Psoas muscle (tissue), 8 donors: ENCODE results near the gene TPD52L1. TPM values are rescaled to one million over a fixed set of nuclear protein-coding genes. Genes with fewer than 3 reads are reported as not detected.

Experiments used
- ATAC-seq, 4 donors: fragments of 200-7000 bp; cut with Tn5 transposase; one replicate each; pipeline ENCODE4 v1.9.1; 2020; ENCODE audit warnings: moderate library complexity in 3 of 4, mild to moderate bottlenecking in 2 of 4
- DNase-seq, 2 donors: peaks; one replicate each; pipeline ENCODE4 v3.0.0-alpha.2; 2020
- H3K27ac ChIP-seq: fragments of 200-600 bp; one replicate; pipeline ENCODE4 v1.8.0; 2022
- H3K27me3 ChIP-seq, 3 donors: fragments of 200-600 bp in 1 of 3; one replicate each; pipeline versions ENCODE4 v1.6.1 to v1.8.0; 2013 to 2022; ENCODE audit warnings: low read length in 2 of 3, mild to moderate bottlenecking in 2 of 3, moderate library complexity in 1 of 3; ENCODE audit not compliant: insufficient read depth in 3 of 3
- H3K36me3 ChIP-seq, 2 donors: fragments of 200-600 bp in 1 of 2; one replicate each; pipeline versions ENCODE4 v1.6.1 to v1.8.0; 2013 to 2022; ENCODE audit warnings: low read depth in 1 of 2, mild to moderate bottlenecking in 1 of 2, moderate library complexity in 1 of 2; ENCODE audit not compliant: insufficient read depth in 1 of 2
- H3K4me1 ChIP-seq: fragments of 200-600 bp; one replicate; pipeline ENCODE4 v1.8.0; 2022
- H3K4me3 ChIP-seq: fragments of 200-600 bp; one replicate; pipeline ENCODE4 v1.8.0; 2022; ENCODE audit warnings: mild to moderate bottlenecking
- H3K9me3 ChIP-seq: fragments of 200-600 bp; one replicate; pipeline ENCODE4 v1.8.0; 2022
- CTCF ChIP-seq: fragments of 200-600 bp; IDR thresholded peaks from one replicate; pipeline ENCODE4 v1.8.0; 2022; ENCODE audit warnings: antibody characterized with exemption
- WGBS, 3 donors: extraction: QIAGEN DNeasy Blood & Tissue Kit; methylation state at CpG; one replicate each; pipeline versions ENCODE4 v1.1.6 to v1.1.7; 2013; 5-methylcytosine and 5-hydroxymethylcytosine counted together
- intact Hi-C, 2 donors: fragments of 100-400 bp; cut with DNase I; formaldehyde crosslinking; loops; one replicate each; pipeline versions ENCODE4 v1.11.0 to v1.14.2; 2022
- polyA plus RNA-seq, 3 donors: library from polyadenylated mRNA; stranded (reverse); fragments of 200-250 nt; gene quantifications; one replicate each; pipeline ENCODE4 v1.2.3, GENCODE V29; 2013
- total RNA-seq, 4 donors: library from RNA; stranded (reverse); fragmentation: NEBNext Ultra II Directional in 2 of 4; extraction: Animal tissue kit (Norgen Biotek cat#: 25700) in 2 of 4; gene quantifications; one replicate each; pipeline versions ENCODE4 v1.2.1 to v1.2.4, GENCODE V29; 2021 to 2023
- donor health status: healthy with polysubstance abuse.
- donor health status: DM: no; HTN: no; CAD: no; lungs with moderate emphysema.
- donor health status: Bipolar disorder and iron deficiency.
- donor health status: healthy.
- donor health status: DM: yes; HTN: yes; CAD: no.
- donor health status: DM: no; HTN: no; CAD: no.
- donor health status: DM: no; HTN: no; CAD: no.
- donor health status: DM: yes; HTN: yes; CAD: no.

Gene TPD52L1
- total and polyA plus RNA-seq, 7 donors, result 51.8 to 150 (median 106) TPM

GRCh38 chr6:125110056-125110455, 43.5 kb upstream of the TPD52L1 start:
- 95 to 97% (median 96%) methylated on average over 1 of the region's 1 CpG for WGBS, 3 donors
- no peak for TF ChIP-seq CTCF
- Histone ChIP-seq H3K27ac (no peak overlapping the region), H3K27me3 (no peaks in the 10 kb centered on the region), H3K9me3 (peaks cover 30% of the 10 kb centered on the region), H3K36me3 (no peaks in the 10 kb centered on the region), H3K4me3 (no peak overlapping the region), H3K4me1 (no peaks in the 10 kb centered on the region)
- intact Hi-C loops, result loop anchor here (5.0 to 10.0 kb wide), 3 partner anchors 145 to 238 kb away; partner anchors contain the start of gene RNF217 (in 2 of the 2)
- ATAC-seq, result no peak
- no peak for DNase-seq

- Histone ChIP-seq H3K36me3 (no peaks in the 10 kb centered on the region), H3K4me1 (no peaks in the 10 kb centered on the region), H3K27ac (no peak overlapping the region), H3K27me3 (no peaks in the 10 kb centered on the region), H3K4me3 (no peak overlapping the region), H3K9me3 (peaks cover 30% of the 10 kb centered on the region)
- 88 to 95% (median 95%) methylated on average over 4 of the region's 4 CpGs for WGBS, 3 donors
- intact Hi-C loops, result loop anchor here (5.0 to 10.0 kb wide), 3 partner anchors 147 to 239 kb away; partner anchors contain the start of gene RNF217 (in 2 of the 2)
- no peak for TF ChIP-seq CTCF
- DNase-seq (no peak), ATAC-seq (no peak)
Measured at GRCh38 chr6:125111219-125111983, 42.2 kb upstream of the TPD52L1 start.

- intact Hi-C loops, result loop anchor here (2.0 to 10.0 kb wide), 4 partner anchors 148 to 244 kb away; partner anchors contain the start of gene RNF217 (in 2 of the 2)
- no peak for TF ChIP-seq CTCF
- no peaks in the 10 kb centered on the region for H3K27me3 ChIP-seq
Measured at GRCh38 chr6:125112934-125113333, 40.6 kb upstream of the TPD52L1 start.

GRCh38 chr6:125114248-125114858, 39.2 kb upstream of the TPD52L1 start:
- intact Hi-C loops, result loop anchor here (5.0 to 10.0 kb wide), 3 partner anchors 150 to 242 kb away; partner anchors contain the start of gene RNF217 (in 2 of the 2)
- Histone ChIP-seq H3K4me1 (no peaks in the 10 kb centered on the region), H3K27ac (no peak overlapping the region), H3K27me3 (no peaks in the 10 kb centered on the region), H3K4me3 (no peak overlapping the region), H3K36me3 (no peaks in the 10 kb centered on the region), H3K9me3 (peaks cover 27% of the 10 kb centered on the region)
- ATAC-seq, result peak in 2 of 4 donors; percentile 61 to 79
- peak in 1 of 2 donors; percentile 19 for DNase-seq
- 0 to 3% (median 2%) methylated on average over 1 of the region's 1 CpG for WGBS, 3 donors
- peak; percentile 92 for TF ChIP-seq CTCF

More at GRCh38 chr6:125112934-125113333, 40.6 kb upstream of the TPD52L1 start:
- Histone ChIP-seq H3K4me1 (no peaks in the 10 kb centered on the region), H3K4me3 (no peak overlapping the region), H3K9me3 (peaks cover 30% of the 10 kb centered on the region), H3K36me3 (no peaks in the 10 kb centered on the region), H3K27ac (no peak overlapping the region)
- ATAC-seq (no peak), DNase-seq (no peak)
